ENCODE data around the gene GSE1. TPM values are rescaled to one million over a fixed set of nuclear protein-coding genes. Genes with fewer than 3 reads are reported as not detected.

Gene GSE1
- total and polyA plus RNA-seq, 2 experiments from 2014 or later, result 27.9 to 43.5 TPM

DNA sequence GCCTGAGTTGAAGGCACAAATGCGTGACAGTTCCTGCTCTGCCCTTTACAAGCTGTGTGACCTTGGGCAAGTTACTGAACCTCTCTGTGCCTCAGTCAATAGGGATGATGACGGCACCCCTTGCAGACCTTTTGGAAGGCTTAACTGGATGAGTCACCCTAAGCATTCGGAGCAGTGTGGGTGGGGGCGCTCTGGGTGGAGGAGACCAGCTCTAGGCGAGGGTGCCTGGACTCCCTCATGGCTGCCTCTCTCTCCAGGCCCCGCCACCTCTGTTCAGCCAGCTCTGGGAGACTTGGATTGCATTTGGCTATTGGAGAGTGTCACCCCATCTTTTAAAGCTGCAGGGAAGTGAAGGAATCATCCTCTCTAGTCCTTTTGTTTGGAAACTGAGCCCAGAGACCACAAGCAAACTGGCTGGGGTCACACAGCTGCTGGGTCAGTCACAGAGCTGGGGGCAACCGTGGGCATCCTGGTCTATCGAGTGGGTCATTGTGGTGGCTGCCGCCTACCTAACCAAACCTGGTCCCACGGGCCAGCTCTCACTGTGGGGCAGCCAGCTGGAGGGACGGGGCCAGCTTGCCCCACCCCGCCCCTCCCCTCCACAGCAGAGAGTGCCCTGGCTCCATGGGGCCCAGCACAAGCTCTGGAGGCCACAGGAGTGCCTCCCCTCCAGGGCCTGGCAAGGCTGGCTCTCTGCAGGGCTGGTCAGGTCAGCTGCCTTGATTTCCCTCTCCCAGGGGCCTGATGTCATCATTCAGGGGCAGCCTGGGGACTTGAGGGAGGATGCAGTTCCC is 20.2 kb upstream of the GSE1 start:
- no peak overlapping the region for H3K4me2 ChIP-seq
- H3K36me3 ChIP-seq (replicated peaks; ENCODE audit: insufficient read depth, low read depth), result no peaks in the 10 kb centered on the region
- H3K9me2 ChIP-seq (replicated peaks; ENCODE audit: insufficient read depth), result no peaks in the 10 kb centered on the region
- TF ChIP-seq EZH2phosphoT487 (IDR thresholded peaks at IDR 0.05; ENCODE audit: low read depth, severe bottlenecking, unreplicated experiment) (no peak), EZH2 (IDR thresholded peaks at IDR 0.05; ENCODE audit: borderline replicate concordance) (no peak), CTCF (IDR thresholded peaks at IDR 0.05; ENCODE audit: poor library complexity) (no peak)
- peaks cover 9% of the 10 kb centered on the region for H3K4me1 ChIP-seq (ENCODE audit: insufficient read depth)
- no peak overlapping the region for H2AFZ ChIP-seq
- no peaks in the 10 kb centered on the region for H3K9me3 ChIP-seq (ENCODE audit: low read depth)
- H3K79me2 ChIP-seq, result peaks cover 61% of the 10 kb centered on the region
- H3K27me3 ChIP-seq, result no peaks in the 10 kb centered on the region
- no peak overlapping the region for H3K4me3 ChIP-seq
- no peak for DNase-seq (ENCODE audit: low spot score)
- no peak overlapping the region for H3K27ac ChIP-seq
- WGBS (ENCODE audit: low lambda C conversion rate, missing lambda C conversion rate), result 80% methylated on average over 12 of the region's 12 CpGs
- peaks cover 38% of the 10 kb centered on the region for H4K20me1 ChIP-seq (ENCODE audit: insufficient read depth, poor library complexity, severe bottlenecking)

- no peak for DNase-seq (ENCODE audit: low spot score)
- Histone ChIP-seq H3K4me3 (no peak overlapping the region), H2AFZ (no peak overlapping the region), H3K36me3 (replicated peaks; ENCODE audit: insufficient read depth, low read depth) (no peaks in the 10 kb centered on the region), H3K9me3 (ENCODE audit: low read depth) (no peaks in the 10 kb centered on the region), H4K20me1 (ENCODE audit: insufficient read depth, poor library complexity, severe bottlenecking) (peaks cover 34% of the 10 kb centered on the region), H3K79me2 (peaks cover 58% of the 10 kb centered on the region), H3K9me2 (replicated peaks; ENCODE audit: insufficient read depth) (no peaks in the 10 kb centered on the region), H3K4me2 (no peak overlapping the region), H3K4me1 (ENCODE audit: insufficient read depth) (peaks cover 7% of the 10 kb centered on the region), H3K27me3 (no peaks in the 10 kb centered on the region), H3K27ac (no peak overlapping the region)
- TF ChIP-seq EZH2phosphoT487 (IDR thresholded peaks at IDR 0.05; ENCODE audit: low read depth, severe bottlenecking, unreplicated experiment), result no peak
- no peak for TF ChIP-seq CTCF (IDR thresholded peaks at IDR 0.05; ENCODE audit: poor library complexity)
- no peak for TF ChIP-seq EZH2 (IDR thresholded peaks at IDR 0.05; ENCODE audit: borderline replicate concordance)
- WGBS (ENCODE audit: low lambda C conversion rate, missing lambda C conversion rate), result 90% methylated on average over 15 of the region's 21 CpGs
These were observed 19.5 kb upstream of the GSE1 start for GRCh38 chr16:85593494-85594221.

DNA sequence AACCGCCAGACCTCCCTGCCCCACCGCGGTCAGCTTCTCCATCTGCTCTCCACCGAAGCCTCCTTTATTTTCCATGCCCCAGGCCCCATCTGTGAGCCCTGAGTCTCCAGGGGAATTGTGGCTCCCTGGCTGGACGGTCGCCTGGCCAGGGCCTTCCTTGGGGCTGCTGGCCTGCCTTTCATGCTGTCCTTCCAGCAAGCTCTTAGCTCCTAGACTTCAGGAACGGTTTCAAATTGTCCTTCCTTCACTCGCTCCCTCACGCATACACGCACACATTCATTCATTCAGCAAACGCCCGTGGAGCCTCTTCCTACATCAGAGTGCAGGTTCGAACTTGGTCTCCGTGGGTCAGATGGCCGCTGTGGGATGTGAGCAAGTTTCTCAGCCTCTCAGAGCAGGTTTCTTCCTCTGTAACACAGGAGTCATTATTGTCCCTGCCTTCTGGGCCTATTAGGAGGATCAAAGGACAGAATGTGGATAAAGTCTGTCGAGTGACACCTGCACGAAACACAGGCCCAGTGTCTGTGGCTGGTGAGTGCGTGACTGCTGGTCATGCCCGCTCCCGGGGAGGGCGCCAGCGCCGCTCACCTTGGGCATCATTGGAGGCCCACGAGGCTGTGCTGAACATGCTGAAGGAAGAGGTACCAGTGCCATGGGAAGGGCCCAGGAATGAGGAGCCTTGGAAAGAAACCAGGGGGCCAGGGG is 18.7 kb upstream of the GSE1 start:
- H3K4me3 ChIP-seq, result no peak overlapping the region
- no peak for TF ChIP-seq EZH2 (IDR thresholded peaks at IDR 0.05; ENCODE audit: borderline replicate concordance)
- TF ChIP-seq CTCF (IDR thresholded peaks at IDR 0.05; ENCODE audit: poor library complexity), result no peak
- no peak for TF ChIP-seq EZH2phosphoT487 (IDR thresholded peaks at IDR 0.05; ENCODE audit: low read depth, severe bottlenecking, unreplicated experiment)
- WGBS (ENCODE audit: low lambda C conversion rate, missing lambda C conversion rate), result 88% methylated on average over 20 of the region's 24 CpGs
- no peaks in the 10 kb centered on the region for H3K36me3 ChIP-seq (replicated peaks; ENCODE audit: insufficient read depth, low read depth)
- no peaks in the 10 kb centered on the region for H3K27me3 ChIP-seq
- peaks cover 58% of the 10 kb centered on the region for H3K79me2 ChIP-seq
- DNase-seq (ENCODE audit: low spot score), result no peak
- H3K9me3 ChIP-seq (ENCODE audit: low read depth), result no peaks in the 10 kb centered on the region
- H3K4me1 ChIP-seq (ENCODE audit: insufficient read depth), result peaks cover 7% of the 10 kb centered on the region
- H4K20me1 ChIP-seq (ENCODE audit: insufficient read depth, poor library complexity, severe bottlenecking), result peaks cover 31% of the 10 kb centered on the region
- no peak overlapping the region for H3K4me2 ChIP-seq
- H3K9me2 ChIP-seq (replicated peaks; ENCODE audit: insufficient read depth), result no peaks in the 10 kb centered on the region
- H3K27ac ChIP-seq, result no peak overlapping the region
- H2AFZ ChIP-seq, result no peak overlapping the region
